MM.1S (cell line): ENCODE measurements around the gene SLC22A3.

Experiments used
- EZH2 ChIP-seq: fragments of 300-600 bp; sonication (generic); optimal IDR thresholded peaks from 2 replicates; pipeline ENCODE3; 2017; ENCODE audit warnings: low read depth, mild to moderate bottlenecking, antibody characterized with exemption, low read length, mixed read lengths
- EZH2phosphoT487 ChIP-seq: fragments of 300-600 bp; sonication (generic); IDR thresholded peaks from 2 replicates; pipeline ENCODE4 v1.6.1; 2018; ENCODE audit warnings: antibody characterized with exemption, low read length
- TF ChIP-seq, protein P1 (sequence below): fragments of 300-600 bp; sonication (generic); IDR thresholded peaks from 2 replicates; pipeline ENCODE4 v1.5.1; 2016; ENCODE audit warnings: antibody characterized with exemption, low read length, mixed read lengths

DNA sequence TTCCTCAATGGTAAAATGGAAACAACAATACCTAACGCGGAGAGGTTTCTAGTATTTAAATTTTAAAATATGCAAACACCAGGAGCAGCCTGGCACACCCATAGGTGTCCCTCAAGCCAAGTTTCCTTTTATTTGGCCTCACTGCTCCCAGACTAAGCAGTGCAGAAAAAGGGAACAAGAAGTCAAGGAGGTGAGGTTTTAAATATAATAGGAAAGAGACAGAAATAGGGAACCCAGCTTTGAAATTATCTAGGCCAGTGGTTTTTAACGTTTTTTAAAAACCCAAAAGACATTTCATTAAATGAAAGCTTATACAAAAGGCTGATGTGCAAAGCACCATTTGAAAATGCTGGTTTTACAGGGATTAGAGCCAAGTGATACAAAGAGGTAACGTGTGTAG, 109.6 kb downstream of the SLC22A3 start:
- no peak for TF ChIP-seq EZH2
- TF ChIP-seq, protein P1, sequence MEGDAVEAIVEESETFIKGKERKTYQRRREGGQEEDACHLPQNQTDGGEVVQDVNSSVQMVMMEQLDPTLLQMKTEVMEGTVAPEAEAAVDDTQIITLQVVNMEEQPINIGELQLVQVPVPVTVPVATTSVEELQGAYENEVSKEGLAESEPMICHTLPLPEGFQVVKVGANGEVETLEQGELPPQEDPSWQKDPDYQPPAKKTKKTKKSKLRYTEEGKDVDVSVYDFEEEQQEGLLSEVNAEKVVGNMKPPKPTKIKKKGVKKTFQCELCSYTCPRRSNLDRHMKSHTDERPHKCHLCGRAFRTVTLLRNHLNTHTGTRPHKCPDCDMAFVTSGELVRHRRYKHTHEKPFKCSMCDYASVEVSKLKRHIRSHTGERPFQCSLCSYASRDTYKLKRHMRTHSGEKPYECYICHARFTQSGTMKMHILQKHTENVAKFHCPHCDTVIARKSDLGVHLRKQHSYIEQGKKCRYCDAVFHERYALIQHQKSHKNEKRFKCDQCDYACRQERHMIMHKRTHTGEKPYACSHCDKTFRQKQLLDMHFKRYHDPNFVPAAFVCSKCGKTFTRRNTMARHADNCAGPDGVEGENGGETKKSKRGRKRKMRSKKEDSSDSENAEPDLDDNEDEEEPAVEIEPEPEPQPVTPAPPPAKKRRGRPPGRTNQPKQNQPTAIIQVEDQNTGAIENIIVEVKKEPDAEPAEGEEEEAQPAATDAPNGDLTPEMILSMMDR: no peak
- no peak for TF ChIP-seq EZH2phosphoT487
